Neural cell (in vitro differentiated cells): ENCODE data around the gene VWC2.

Source experiments
- EP300 ChIP-seq: fragments of 450-650 bp; conservative IDR thresholded peaks from 2 replicates; pipeline ENCODE4 v1.6.1; 2014; ENCODE audit warnings: antibody characterized with exemption, mild to moderate bottlenecking, moderate library complexity; ENCODE audit not compliant: poor library complexity, severe bottlenecking
- EZH2 ChIP-seq: fragments of 200-600, 300-800 bp; shearing (Covaris generic), sonication (generic); IDR thresholded peaks from 2 replicates; pipeline ENCODE4 v1.6.1; 2014; ENCODE audit warnings: antibody characterized with exemption, low read length, borderline replicate concordance, mild to moderate bottlenecking; ENCODE audit not compliant: insufficient read depth, poor library complexity, severe bottlenecking
- MXI1 ChIP-seq: fragments of 450-650 bp; conservative IDR thresholded peaks from 2 replicates; pipeline ENCODE4 v1.6.1; 2014; ENCODE audit warnings: antibody characterized with exemption, mild to moderate bottlenecking; ENCODE audit not compliant: poor library complexity, severe bottlenecking
- POLR2AphosphoS5 ChIP-seq: IDR thresholded peaks from 2 replicates; pipeline ENCODE4 v1.6.1; 2012
- REST ChIP-seq: IDR thresholded peaks from 2 replicates; pipeline ENCODE4 v1.6.1; 2012; ENCODE audit warnings: borderline replicate concordance
- SMC3 ChIP-seq: fragments of 450-650 bp; conservative IDR thresholded peaks from 2 replicates; pipeline ENCODE4 v1.6.1; 2014; ENCODE audit warnings: antibody characterized with exemption, mild to moderate bottlenecking, moderate library complexity; ENCODE audit not compliant: poor library complexity
- TAF1 ChIP-seq: IDR thresholded peaks from 2 replicates; pipeline ENCODE4 v1.6.1; 2012; ENCODE audit warnings: low read depth
- TF ChIP-seq, protein P1 (sequence below): fragments of 450-650 bp; IDR thresholded peaks from 2 replicates; pipeline ENCODE4 v1.5.1; 2014; ENCODE audit warnings: antibody characterized with exemption, mild to moderate bottlenecking, moderate library complexity; ENCODE audit not compliant: poor library complexity, severe bottlenecking

GRCh38 chr7:49845626-49846025 lies 72.2 kb downstream of the VWC2 start:
- TF ChIP-seq SMC3: no peak
- TF ChIP-seq MXI1: no peak
- no peak for TF ChIP-seq EP300
- no peak for TF ChIP-seq TAF1
- TF ChIP-seq, protein P1, sequence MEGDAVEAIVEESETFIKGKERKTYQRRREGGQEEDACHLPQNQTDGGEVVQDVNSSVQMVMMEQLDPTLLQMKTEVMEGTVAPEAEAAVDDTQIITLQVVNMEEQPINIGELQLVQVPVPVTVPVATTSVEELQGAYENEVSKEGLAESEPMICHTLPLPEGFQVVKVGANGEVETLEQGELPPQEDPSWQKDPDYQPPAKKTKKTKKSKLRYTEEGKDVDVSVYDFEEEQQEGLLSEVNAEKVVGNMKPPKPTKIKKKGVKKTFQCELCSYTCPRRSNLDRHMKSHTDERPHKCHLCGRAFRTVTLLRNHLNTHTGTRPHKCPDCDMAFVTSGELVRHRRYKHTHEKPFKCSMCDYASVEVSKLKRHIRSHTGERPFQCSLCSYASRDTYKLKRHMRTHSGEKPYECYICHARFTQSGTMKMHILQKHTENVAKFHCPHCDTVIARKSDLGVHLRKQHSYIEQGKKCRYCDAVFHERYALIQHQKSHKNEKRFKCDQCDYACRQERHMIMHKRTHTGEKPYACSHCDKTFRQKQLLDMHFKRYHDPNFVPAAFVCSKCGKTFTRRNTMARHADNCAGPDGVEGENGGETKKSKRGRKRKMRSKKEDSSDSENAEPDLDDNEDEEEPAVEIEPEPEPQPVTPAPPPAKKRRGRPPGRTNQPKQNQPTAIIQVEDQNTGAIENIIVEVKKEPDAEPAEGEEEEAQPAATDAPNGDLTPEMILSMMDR: no peak
- no peak for TF ChIP-seq REST
- no peak for TF ChIP-seq POLR2AphosphoS5
- no peak for TF ChIP-seq EZH2
